IMR-90 (cell line): ENCODE data around the gene MB21D2. TPM values are rescaled to one million over a fixed set of nuclear protein-coding genes. Genes with fewer than 3 reads are reported as not detected.

Source experiments
- ATAC-seq: fragments of 200-7000 bp; cut with Tn5 transposase; 2 replicates; pipeline ENCODE4 v1.9.1; 2020; ENCODE audit warnings: low read depth, mild to moderate bottlenecking, moderate library complexity
- BruUV-seq: library from RNA; stranded (reverse); fragments of 400-500 nt; replicated peaks from 2 replicates; lab custom pipeline; 2021; lab: Mats Ljungman, UMichigan
- CTCF ChIA-PET: fragments of 300-600 bp; formaldehyde crosslinking; extraction: SDS; loops from one replicate; lab custom pipeline; 2021; ENCODE audit warnings: antibody characterized with exemption; lab: Yijun Ruan, JAX
- POLR2A ChIA-PET: fragments of 300-600 bp; sonication (Branson Sonifier 250); formaldehyde crosslinking; loops from one replicate; lab custom pipeline; 2022; ENCODE audit warnings: antibody characterized with exemption; ENCODE audit not compliant: unreplicated experiment; lab: Charles Lee
- DNase-seq: peaks from one replicate; pipeline ENCODE4 v3.0.0; 2013
- H2AFZ ChIP-seq: replicated peaks from 2 replicates; pipeline ENCODE3; 2013; ENCODE audit warnings: low read length, mild to moderate bottlenecking; ENCODE audit not compliant: poor library complexity
- H2AK5ac ChIP-seq: 2 replicates; pipeline ENCODE4 v1.6.1; 2013; ENCODE audit warnings: low read depth, low read length, inconsistent platforms
- H2AK9ac ChIP-seq: replicated peaks from 2 replicates; pipeline ENCODE3; 2013; ENCODE audit warnings: mild to moderate bottlenecking, low read depth, low read length, moderate library complexity; ENCODE audit not compliant: poor library complexity
- H2BK120ac ChIP-seq: 2 replicates; pipeline ENCODE4 v1.6.1; 2013; ENCODE audit warnings: low read depth, low read length, inconsistent platforms
- H2BK15ac ChIP-seq: 3 replicates; pipeline ENCODE4 v1.6.1; 2013; ENCODE audit warnings: low read depth, low read length, inconsistent platforms
- H2BK20ac ChIP-seq: 2 replicates; pipeline ENCODE4 v1.6.1; 2013; ENCODE audit warnings: low read depth, mild to moderate bottlenecking, inconsistent platforms, low read length, moderate library complexity
- H2BK5ac ChIP-seq: 2 replicates; pipeline ENCODE4 v1.6.1; 2013; ENCODE audit warnings: mild to moderate bottlenecking, low read depth, low read length, inconsistent platforms; ENCODE audit not compliant: poor library complexity, severe bottlenecking
- H3K14ac ChIP-seq: replicated peaks from 2 replicates; pipeline ENCODE4 v1.6.1; 2013; ENCODE audit warnings: low read depth, low read length, inconsistent platforms
- H3K18ac ChIP-seq: 2 replicates; pipeline ENCODE4 v1.6.1; 2013; ENCODE audit warnings: low read depth, low read length, control low read depth
- H3K23ac ChIP-seq: 2 replicates; pipeline ENCODE4 v1.6.1; 2013; ENCODE audit warnings: low read depth, low read length, inconsistent platforms
- H3K27ac ChIP-seq: 2 replicates; pipeline ENCODE4 v1.5.1; 2013; ENCODE audit warnings: mild to moderate bottlenecking, control low read depth, low read length; ENCODE audit not compliant: insufficient read depth
- H3K27me3 ChIP-seq: 2 replicates; pipeline ENCODE4 v1.6.1; 2013; ENCODE audit warnings: low read length; ENCODE audit not compliant: control insufficient read depth, insufficient read depth
- H3K36me3 ChIP-seq: 2 replicates; pipeline ENCODE4 v1.6.1; 2013; ENCODE audit warnings: low read length, mixed read lengths; ENCODE audit not compliant: control insufficient read depth, insufficient read depth
- H3K4ac ChIP-seq: 2 replicates; pipeline ENCODE4 v1.6.1; 2013; ENCODE audit warnings: low read depth, low read length, inconsistent platforms
- H3K4me1 ChIP-seq: 2 replicates; pipeline ENCODE4 v1.6.1; 2013; ENCODE audit warnings: low read length, mixed read lengths; ENCODE audit not compliant: control insufficient read depth, insufficient read depth
- H3K4me2 ChIP-seq: 2 replicates; pipeline ENCODE4 v1.6.1; 2013; ENCODE audit warnings: low read depth, mild to moderate bottlenecking, control low read depth, low read length, moderate library complexity
- H3K4me3 ChIP-seq: 2 replicates; pipeline ENCODE4 v1.5.1; 2013; ENCODE audit warnings: low read depth, mild to moderate bottlenecking, control low read depth, low read length, moderate library complexity; ENCODE audit not compliant: insufficient read depth
- H3K56ac ChIP-seq: 2 replicates; pipeline ENCODE4 v1.6.1; 2013; ENCODE audit warnings: low read length, inconsistent platforms; ENCODE audit not compliant: insufficient read depth; ENCODE audit errors: extremely low read depth
- H3K79me1 ChIP-seq, 2 experiments: 2 replicates each; pipeline ENCODE4 v1.6.1; 2013; ENCODE audit warnings: low read length in 2 of 2, inconsistent platforms in 1 of 2, low read depth in 1 of 2
- H3K9ac ChIP-seq: 2 replicates; pipeline ENCODE4 v1.6.1; 2013; ENCODE audit warnings: low read depth, low read length, control low read depth
- H3K9me1 ChIP-seq: 2 replicates; pipeline ENCODE4 v1.6.1; 2013; ENCODE audit warnings: low read length, inconsistent platforms; ENCODE audit not compliant: insufficient read depth
- H3K9me3 ChIP-seq: 2 replicates; pipeline ENCODE4 v1.6.1; 2013; ENCODE audit warnings: low read length; ENCODE audit not compliant: control insufficient read depth, insufficient read depth
- H4K20me1 ChIP-seq: 2 replicates; pipeline ENCODE4 v1.6.1; 2013; ENCODE audit warnings: low read length, inconsistent platforms; ENCODE audit not compliant: insufficient read depth
- H4K5ac ChIP-seq: 2 replicates; pipeline ENCODE4 v1.6.1; 2013; ENCODE audit warnings: mild to moderate bottlenecking, low read depth, low read length, control low read depth
- H4K8ac ChIP-seq, 2 experiments: 2 replicates each; pipeline ENCODE4 v1.6.1; 2013; ENCODE audit warnings: low read depth in 2 of 2, low read length in 2 of 2, control low read depth in 1 of 2, inconsistent platforms in 1 of 2
- H4K91ac ChIP-seq: 2 replicates; pipeline ENCODE4 v1.6.1; 2013; ENCODE audit warnings: low read depth, low read length, inconsistent platforms; ENCODE audit not compliant: insufficient read depth
- BHLHE40 ChIP-seq: fragments of 150-350 bp; IDR thresholded peaks from 2 replicates; pipeline ENCODE4 v1.6.1; 2016; ENCODE audit warnings: mild to moderate bottlenecking, low read depth, low read length
- CEBPB ChIP-seq: IDR thresholded peaks from 2 replicates; pipeline ENCODE4 v1.6.1; 2012; ENCODE audit warnings: low read depth, low read length, improper control_type of control experiment
- CHD1 ChIP-seq: IDR thresholded peaks from 2 replicates; pipeline ENCODE4 v1.6.1; 2012; ENCODE audit warnings: low read depth, low read length, improper control_type of control experiment
- FOS ChIP-seq: fragments of 150-350 bp; IDR thresholded peaks from 2 replicates; pipeline ENCODE4 v1.6.1; 2016; ENCODE audit warnings: low read depth, low read length
- MXI1 ChIP-seq: IDR thresholded peaks from 2 replicates; pipeline ENCODE4 v1.6.1; 2012; ENCODE audit warnings: low read depth, mild to moderate bottlenecking, low read length, moderate library complexity, borderline replicate concordance
- RAD21 ChIP-seq: IDR thresholded peaks from 2 replicates; pipeline ENCODE4 v1.6.1; 2012; ENCODE audit warnings: low read length, improper control_type of control experiment
- RCOR1 ChIP-seq: IDR thresholded peaks from 2 replicates; pipeline ENCODE4 v1.6.1; 2012; ENCODE audit warnings: mild to moderate bottlenecking, low read length, improper control_type of control experiment; ENCODE audit not compliant: insufficient replicate concordance
- RFX5 ChIP-seq: IDR thresholded peaks from 2 replicates; pipeline ENCODE4 v1.8.0; 2012; ENCODE audit warnings: low read depth, mild to moderate bottlenecking, low read length, moderate library complexity
- SMC3 ChIP-seq: fragments of 150-350 bp; IDR thresholded peaks from 2 replicates; pipeline ENCODE4 v1.6.1; 2016; ENCODE audit warnings: low read depth, mild to moderate bottlenecking, antibody characterized with exemption, low read length, moderate library complexity
- WGBS, 2 experiments: methylation state at CpG; one replicate each; pipeline versions ENCODE4 v1.1.5 to v1.1.7; 2013; ENCODE audit warnings: missing lambda C conversion rate in 2 of 2; ENCODE audit not compliant: insufficient read length in 1 of 2; ENCODE audit errors: extremely low coverage in 2 of 2; 5-methylcytosine and 5-hydroxymethylcytosine counted together
- dilution Hi-C: fragments of 300-500 bp; cut with HindIII; formaldehyde crosslinking; loops from one replicate; pipeline ENCODE4 v1.14.3; 2018; ENCODE audit warnings: low sequenced_read_pairs; ENCODE audit not compliant: unreplicated experiment
- in situ Hi-C: fragments of 300-500 bp; cut with MboI; formaldehyde crosslinking; loops from 3 replicates; pipeline ENCODE4 v1.14.3; 2019; ENCODE audit warnings: low sequenced_read_pairs, inconsistent platforms, mixed read lengths
- intact Hi-C: fragments of 100-400 bp; cut with micrococcal nuclease; formaldehyde crosslinking; loops from 2 replicates; pipeline ENCODE4 v1.10.0; 2022
- polyA plus RNA-seq, 3 experiments: library from polyadenylated mRNA; depleted of rRNA; stranded (reverse); fragments of >200 nt; gene quantifications; 2 replicates each; pipeline ENCODE4 v1.2.3, GENCODE V29; 2012; ENCODE audit warnings: low replicate concordance in 1 of 3
- total RNA-seq: library from RNA; depleted of rRNA; stranded (reverse); fragments of >200 nt; gene quantifications from 2 replicates; pipeline ENCODE4 v1.2.3, GENCODE V29; 2012

Gene MB21D2
- total and polyA plus RNA-seq, 2 of the 4 experiments (the other 2 are of a cell fraction) = 13.6 to 44.8 TPM

- no peak overlapping the region for H3K9ac ChIP-seq
Observed at GRCh38 chr3:192819001-192819569, 98.6 kb downstream of the MB21D2 start.

More at GRCh38 chr3:192819001-192819569, 98.6 kb downstream of the MB21D2 start:
- dilution Hi-C loops = no loop called here
- peak overlapping the region; percentile 55 for H2BK5ac ChIP-seq
- no peak overlapping the region for H2BK20ac ChIP-seq
- no peak overlapping the region for H4K5ac ChIP-seq
- peak overlapping the region; percentile 1 for H2AFZ ChIP-seq
- H3K27me3 ChIP-seq = no peaks in the 10 kb centered on the region
- no TSS peak for BruUV-seq
- no peaks in the 10 kb centered on the region for H3K36me3 ChIP-seq
- peaks cover 18% of the 10 kb centered on the region for H3K4me1 ChIP-seq
- peak overlapping the region; percentile 64 for H3K4me2 ChIP-seq
- peaks cover 27 to 57% of the 10 kb centered on the region in 2 experiments for H3K79me1 ChIP-seq
- ChIA-PET POLR2A (interaction anchor here (0.5 kb wide), 1 partner anchor 16 kb away, joined by 19 read pairs; no protein-coding TSS in a partner anchor), CTCF (interaction anchor here (0.6 kb wide), 1 partner anchor 95 kb away, joined by 3 read pairs; no protein-coding TSS in a partner anchor)
- peak; percentile 89 for ATAC-seq
- H3K4ac ChIP-seq = peak overlapping the region; percentile 47
- peak; percentile 88 for DNase-seq
- in situ Hi-C loops = loop anchor here (5.0 to 10.0 kb wide), 3 partner anchors 93 to 646 kb away; no protein-coding TSS in a partner anchor
- TF ChIP-seq CHD1 (no peak; the same call in 1 of the 2 replicates), MXI1 (no peak), BHLHE40 (0 out of 2 replicates have a peak, but pooled peaks have one; percentile 8), CEBPB (peak; percentile 91), RCOR1 (peak; percentile 7), SMC3 (peak; percentile 21; the same call in 1 of the 2 replicates), RAD21 (peak; percentile 32), FOS (peak; percentile 78), RFX5 (no peak)
- H4K8ac ChIP-seq = no peak overlapping the region
- 14% methylated on average over 1 of the region's 7 CpGs; no CpG with 5 or more reads in 1 of the 2 experiments for WGBS, 2 experiments
- H3K9me3 ChIP-seq = no peaks in the 10 kb centered on the region
- H2BK120ac ChIP-seq = peak overlapping the region; percentile 23; the same call in 1 of the 2 replicates
- H3K4me3 ChIP-seq = no peak overlapping the region
- H4K91ac ChIP-seq = peak overlapping the region; percentile 4; the same call in 1 of the 2 replicates
- no peak overlapping the region for H2BK15ac ChIP-seq
- H3K18ac ChIP-seq = no peak overlapping the region
- no peak overlapping the region for H3K56ac ChIP-seq
- intact Hi-C loops = loop anchor here (1.0 to 2.0 kb wide), 2 partner anchors 70 to 98 kb away; partner anchors contain the start of gene MB21D2
- H3K27ac ChIP-seq = peak overlapping the region; percentile 3
- H2AK5ac ChIP-seq = no peak overlapping the region
- peak overlapping the region; percentile 6 for H2AK9ac ChIP-seq
- H3K14ac ChIP-seq = no peak overlapping the region
- H4K20me1 ChIP-seq = no peaks in the 10 kb centered on the region; the same call in 1 of the 2 replicates
- 0 out of 2 replicates have a peak overlapping the region, but pooled peaks have one; percentile 33 for H3K23ac ChIP-seq
- H3K9me1 ChIP-seq = peaks cover 5% of the 10 kb centered on the region; the same call in 1 of the 2 replicates
